Fibroblast of lung (primary cell): ENCODE results near the gene CLN6. TPM values are rescaled to one million over a fixed set of nuclear protein-coding genes. Genes with fewer than 3 reads are reported as not detected.
"Not testable (repeated sequence)": the region's sequence is repeated elsewhere in the genome, so short reads cannot be mapped to it uniquely, and the experiment has no call there.

Source experiments
- DNase-seq, 2 donors: peaks; one replicate each; pipeline versions ENCODE4 v3.0.0 to v3.0.0-alpha.2; 2010; ENCODE audit warnings: low read depth in 2 of 2
- H2AFZ ChIP-seq: 2 replicates; pipeline ENCODE4 v1.5.1; 2012; ENCODE audit warnings: low read length, control low read depth, inconsistent platforms
- H3K27ac ChIP-seq: 2 replicates; pipeline ENCODE4 v1.5.1; 2011; ENCODE audit warnings: low read length, control low read depth; ENCODE audit not compliant: insufficient read depth
- H3K27me3 ChIP-seq: 2 replicates; pipeline ENCODE4 v1.5.1; 2011; ENCODE audit warnings: mild to moderate bottlenecking, low read length; ENCODE audit not compliant: control insufficient read depth, insufficient read depth
- H3K36me3 ChIP-seq: 2 replicates; pipeline ENCODE4 v1.5.1; 2011; ENCODE audit warnings: low read length; ENCODE audit not compliant: control insufficient read depth, insufficient read depth
- H3K4me1 ChIP-seq: 2 replicates; pipeline ENCODE4 v1.5.1; 2011; ENCODE audit warnings: low read length; ENCODE audit not compliant: control insufficient read depth, insufficient read depth; ENCODE audit errors: extremely low read depth
- H3K4me2 ChIP-seq: 2 replicates; pipeline ENCODE4 v1.5.1; 2011; ENCODE audit warnings: low read length, control low read depth; ENCODE audit not compliant: insufficient read depth; ENCODE audit errors: extremely low read depth
- H3K4me3 ChIP-seq, 4 experiments: fragments of 200-600 bp in 1 of 4; sonication (generic) in 1 of 4; replicated peaks in 1 of 4; 2 replicates each; pipeline ENCODE4 v1.5.1; 2011 to 2016; ENCODE audit warnings: low read length in 4 of 4, low read depth in 3 of 4, mild to moderate bottlenecking in 3 of 4, control low read depth in 2 of 4, inconsistent platforms in 1 of 4, mixed read lengths in 1 of 4; ENCODE audit not compliant: insufficient read depth in 1 of 4; ENCODE audit errors: control extremely low read depth in 1 of 4
- H3K79me2 ChIP-seq: 2 replicates; pipeline ENCODE4 v1.5.1; 2012; ENCODE audit warnings: mild to moderate bottlenecking, low read length, inconsistent platforms; ENCODE audit not compliant: control insufficient read depth, insufficient read depth
- H3K9ac ChIP-seq: 2 replicates; pipeline ENCODE4 v1.5.1; 2011; ENCODE audit warnings: mild to moderate bottlenecking, low read length, control low read depth; ENCODE audit not compliant: insufficient read depth
- H3K9me3 ChIP-seq: 2 replicates; pipeline ENCODE4 v1.5.1; 2012; ENCODE audit warnings: low read depth, low read length; ENCODE audit not compliant: control insufficient read depth, insufficient read depth
- H4K20me1 ChIP-seq: 2 replicates; pipeline ENCODE4 v1.5.1; 2011; ENCODE audit warnings: low read length; ENCODE audit not compliant: control insufficient read depth, insufficient read depth; ENCODE audit errors: extremely low read depth
- EZH2 ChIP-seq: IDR thresholded peaks from 2 replicates; pipeline ENCODE4 v1.5.1; 2012; ENCODE audit warnings: low read length, control low read depth, mild to moderate bottlenecking; ENCODE audit errors: missing control alignments
- polyA plus RNA-seq, 2 donors: library from polyadenylated mRNA; depleted of rRNA in 1 of 2; stranded (reverse) in 1 of 2; unstranded in 1 of 2; fragments of >200 nt; gene quantifications; 2 replicates each; pipeline ENCODE4 v1.2.1, GENCODE V29; 2011 to 2012; ENCODE audit warnings: missing spikeins in 1 of 2
- total RNA-seq: library from RNA; depleted of rRNA; stranded (reverse); fragments of >200 nt; gene quantifications from 2 replicates; pipeline ENCODE4 v1.2.1, GENCODE V29; 2014
- TF ChIP-seq, protein P1 (sequence below), 2 donors: IDR thresholded peaks in 1 of 2; conservative IDR thresholded peaks in 1 of 2; 1 replicate in 1 of 2; 2 replicates in 1 of 2; pipeline ENCODE4 v1.5.1; 2011 to 2012; ENCODE audit warnings: low read length in 2 of 2, control low read depth in 1 of 2, inconsistent platforms in 1 of 2, low read depth in 1 of 2, mild to moderate bottlenecking in 1 of 2

Gene CLN6
- total and polyA plus RNA-seq, 2 donors (not counting 1 experiment from before 2014, with no cell fraction given) = 5.6 to 16.1 TPM

DNA sequence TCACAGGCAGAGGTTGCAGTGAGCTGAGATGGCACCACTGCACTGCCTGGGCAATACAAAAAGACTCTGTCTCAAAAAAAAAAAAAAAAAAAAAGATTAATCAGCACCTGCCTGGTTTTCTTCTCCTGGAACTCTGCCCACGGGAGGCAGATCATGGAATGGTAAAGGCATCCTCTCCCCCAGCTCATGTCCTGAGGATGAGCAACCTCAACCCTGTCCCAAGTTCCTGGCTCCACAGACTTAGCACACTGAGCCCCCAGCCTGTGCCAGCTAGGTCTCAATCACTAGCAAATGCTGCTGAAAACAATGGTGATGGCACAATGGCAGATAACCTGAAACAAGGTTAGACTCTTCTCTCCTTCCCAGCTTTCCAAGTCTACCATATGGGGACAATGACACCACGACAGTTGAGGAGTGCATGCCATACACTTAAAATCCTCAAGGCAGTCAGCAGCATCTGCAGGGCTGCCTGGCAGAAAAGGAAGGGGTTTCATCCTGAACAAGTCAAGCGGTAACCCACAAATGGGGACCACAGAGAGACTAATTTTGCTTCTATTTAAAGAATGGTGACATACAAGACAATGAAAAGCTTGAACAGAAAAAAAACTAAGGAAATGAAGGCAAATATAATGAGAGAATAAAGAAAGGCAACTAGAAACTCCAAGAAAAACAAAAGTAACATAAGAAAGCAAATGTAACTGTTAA, 4.8 kb downstream of the CLN6 start:
- Histone ChIP-seq H3K27me3 (no peaks in the 10 kb centered on the region), H2AFZ (no peak overlapping the region), H3K79me2 (peaks cover 39% of the 10 kb centered on the region), H3K9me3 (no peaks in the 10 kb centered on the region), H3K4me2 (no peak overlapping the region), H4K20me1 (peaks cover 1% of the 10 kb centered on the region), H3K9ac (no peak overlapping the region), H3K27ac (no peak overlapping the region), H3K4me3 (no peak overlapping the region), H3K4me1 (no peaks in the 10 kb centered on the region), H3K36me3 (no peaks in the 10 kb centered on the region)
- no peak for TF ChIP-seq EZH2
- TF ChIP-seq, protein P1, sequence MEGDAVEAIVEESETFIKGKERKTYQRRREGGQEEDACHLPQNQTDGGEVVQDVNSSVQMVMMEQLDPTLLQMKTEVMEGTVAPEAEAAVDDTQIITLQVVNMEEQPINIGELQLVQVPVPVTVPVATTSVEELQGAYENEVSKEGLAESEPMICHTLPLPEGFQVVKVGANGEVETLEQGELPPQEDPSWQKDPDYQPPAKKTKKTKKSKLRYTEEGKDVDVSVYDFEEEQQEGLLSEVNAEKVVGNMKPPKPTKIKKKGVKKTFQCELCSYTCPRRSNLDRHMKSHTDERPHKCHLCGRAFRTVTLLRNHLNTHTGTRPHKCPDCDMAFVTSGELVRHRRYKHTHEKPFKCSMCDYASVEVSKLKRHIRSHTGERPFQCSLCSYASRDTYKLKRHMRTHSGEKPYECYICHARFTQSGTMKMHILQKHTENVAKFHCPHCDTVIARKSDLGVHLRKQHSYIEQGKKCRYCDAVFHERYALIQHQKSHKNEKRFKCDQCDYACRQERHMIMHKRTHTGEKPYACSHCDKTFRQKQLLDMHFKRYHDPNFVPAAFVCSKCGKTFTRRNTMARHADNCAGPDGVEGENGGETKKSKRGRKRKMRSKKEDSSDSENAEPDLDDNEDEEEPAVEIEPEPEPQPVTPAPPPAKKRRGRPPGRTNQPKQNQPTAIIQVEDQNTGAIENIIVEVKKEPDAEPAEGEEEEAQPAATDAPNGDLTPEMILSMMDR (conservative IDR thresholded peaks at IDR 0.05 in 1 of 2, IDR thresholded peaks at IDR 0.05 in 1 of 2; ENCODE audit: low read depth in 1 of 2, low read length in 2 of 2) = no peak
- DNase-seq = no peak

DNA sequence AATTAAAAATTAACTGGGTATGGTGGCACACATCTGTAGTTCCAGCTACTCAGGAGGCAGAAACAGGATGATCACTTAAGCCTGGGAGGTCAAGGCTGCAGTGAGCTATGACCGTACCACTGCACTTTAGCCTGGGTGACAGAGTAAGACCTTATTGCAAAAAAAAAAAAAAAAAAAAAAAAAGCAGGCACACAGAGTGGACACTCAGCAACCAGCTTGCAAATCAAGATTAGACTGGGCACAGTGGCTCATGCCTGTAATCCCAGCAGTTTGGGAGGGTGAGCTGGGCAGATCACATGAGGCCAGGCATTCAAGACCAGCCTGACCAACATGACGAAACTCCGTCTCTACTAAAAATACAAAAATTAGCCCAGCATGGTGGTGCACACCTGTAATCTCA, 5.4 kb downstream of the CLN6 start:
- H4K20me1 ChIP-seq = peaks cover 1% of the 10 kb centered on the region
- H3K4me2 ChIP-seq = no peak overlapping the region
- H3K79me2 ChIP-seq = peaks cover 38% of the 10 kb centered on the region
- no peaks in the 10 kb centered on the region for H3K27me3 ChIP-seq
- no peaks in the 10 kb centered on the region for H3K36me3 ChIP-seq
- no peak overlapping the region for H3K27ac ChIP-seq
- no peak overlapping the region for H2AFZ ChIP-seq
- H3K9ac ChIP-seq = no peak overlapping the region
- no peaks in the 10 kb centered on the region for H3K4me1 ChIP-seq
- H3K9me3 ChIP-seq = no peaks in the 10 kb centered on the region
- TF ChIP-seq EZH2 = no peak
- TF ChIP-seq, protein P1 (conservative IDR thresholded peaks at IDR 0.05 in 1 of 2, IDR thresholded peaks at IDR 0.05 in 1 of 2; ENCODE audit: low read depth in 1 of 2, low read length in 2 of 2) = no peak
- H3K4me3 ChIP-seq = no peak overlapping the region
- no peak for DNase-seq

DNA sequence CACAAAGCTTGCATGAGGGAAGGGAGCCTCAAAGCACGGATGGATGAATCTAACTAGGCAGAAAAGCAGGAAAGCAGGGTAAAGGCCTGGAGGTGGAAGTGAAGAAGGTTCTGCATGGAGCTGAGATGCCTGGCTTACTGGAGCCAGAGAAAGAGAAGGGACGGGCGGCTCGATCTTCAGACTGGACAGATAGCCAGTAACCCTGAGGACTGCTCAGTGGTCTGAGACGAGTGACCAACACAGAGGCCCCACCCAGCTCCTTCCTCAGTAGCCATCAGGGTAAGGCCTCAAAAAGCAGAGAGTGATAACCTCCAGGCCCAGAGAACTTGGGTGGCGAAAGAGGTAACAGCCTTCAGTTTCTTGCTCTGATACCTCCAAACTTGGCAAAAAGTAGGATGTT, 6.4 kb downstream of the CLN6 start:
- Histone ChIP-seq H3K79me2 (peaks cover 33% of the 10 kb centered on the region), H3K9ac (no peak overlapping the region), H3K36me3 (no peaks in the 10 kb centered on the region), H3K9me3 (no peaks in the 10 kb centered on the region), H2AFZ (no peak overlapping the region), H3K4me3 (no peak overlapping the region), H3K4me2 (no peak overlapping the region), H3K27ac (no peak overlapping the region), H4K20me1 (peaks cover 1% of the 10 kb centered on the region), H3K27me3 (no peaks in the 10 kb centered on the region), H3K4me1 (no peaks in the 10 kb centered on the region)
- TF ChIP-seq EZH2 = no peak
- TF ChIP-seq, protein P1 (conservative IDR thresholded peaks at IDR 0.05 in 1 of 2, IDR thresholded peaks at IDR 0.05 in 1 of 2; ENCODE audit: low read depth in 1 of 2, low read length in 2 of 2) = no peak
- DNase-seq = no peak

DNA sequence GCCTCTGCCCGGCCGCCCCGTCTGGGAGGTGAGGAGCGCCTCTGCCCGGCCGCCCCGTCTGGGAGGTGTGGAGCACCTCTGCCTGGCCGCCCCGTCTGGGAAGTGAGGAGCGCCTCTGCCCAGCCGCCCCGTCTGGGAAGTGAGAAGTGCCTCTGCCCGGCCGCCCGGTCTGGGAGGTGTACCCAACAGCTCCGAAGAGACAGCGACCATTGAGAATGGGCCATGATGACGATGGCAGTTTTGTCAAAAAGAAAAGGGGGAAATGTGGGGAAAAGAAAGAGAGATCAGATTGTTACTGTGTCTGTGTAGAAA, 7.1 kb downstream of the CLN6 start:
- not testable (repeated sequence) for H3K9me3 ChIP-seq, H3K27ac ChIP-seq, H3K4me1 ChIP-seq, H3K27me3 ChIP-seq, H3K4me3 ChIP-seq, H2AFZ ChIP-seq, H3K9ac ChIP-seq, H4K20me1 ChIP-seq, H3K36me3 ChIP-seq, DNase-seq, H3K4me2 ChIP-seq
- H3K79me2 ChIP-seq = peaks cover 26% of the 10 kb centered on the region
